ENCODE data around the gene POLD3. TPM values are rescaled to one million over a fixed set of nuclear protein-coding genes. Genes with fewer than 3 reads are reported as not detected.

The POLD3 gene
- total RNA-seq, 2 experiments from 2014 or later = 4.6 to 5.2 TPM

- Histone ChIP-seq H3K4me1 (ENCODE audit: insufficient read depth, low read length) (no peaks in the 10 kb centered on the region), H3K27ac (ENCODE audit: low read depth in 1 of 2, low read length in 2 of 2) (no peak overlapping the region), H3K9me3 (ENCODE audit: control insufficient read depth in 1 of 2, insufficient read depth in 1 of 2, low read length in 2 of 2) (no peaks in the 10 kb centered on the region), H3K36me3 (ENCODE audit: insufficient read depth, low read length) (no peaks in the 10 kb centered on the region), H3K27me3 (ENCODE audit: control insufficient read depth in 1 of 2, insufficient read depth in 2 of 2, low read length in 2 of 2) (no peaks in the 10 kb centered on the region), H3K4me3 (ENCODE audit: low read length) (no peak overlapping the region)
- DNase-seq (no peak), ATAC-seq (ENCODE audit: poor library complexity) (no peak)
- intact Hi-C loops (cut with DNase I, micrococcal nuclease) = no loop called here
- H3K4me1 Mint-ChIP-seq (ENCODE audit: low read depth) = no peaks in the 10 kb centered on the region
- no peaks in the 10 kb centered on the region for H3K9me3 Mint-ChIP-seq
- H3K27me3 Mint-ChIP-seq = peaks cover 8% of the 10 kb centered on the region
- CTCF ChIA-PET = no interaction called here
- no peaks in the 10 kb centered on the region for H3K36me3 Mint-ChIP-seq (ENCODE audit: low read depth)
- no peak for TF ChIP-seq CTCF (IDR thresholded peaks at IDR 0.05)
- no peak overlapping the region for H3K27ac Mint-ChIP-seq
- POLR2A ChIA-PET = no interaction called here
- no peak overlapping the region for H3K4me3 Mint-ChIP-seq
Measured at GRCh38 chr11:74577181-74577580, 15.2 kb upstream of the POLD3 start.

- Mint-ChIP-seq H3K4me3 (no peak overlapping the region), H3K27me3 (peaks cover 4% of the 10 kb centered on the region), H3K36me3 (ENCODE audit: low read depth) (no peaks in the 10 kb centered on the region), H3K9me3 (no peaks in the 10 kb centered on the region), H3K27ac (no peak overlapping the region), H3K4me1 (ENCODE audit: low read depth) (no peaks in the 10 kb centered on the region)
- TF ChIP-seq CTCF (IDR thresholded peaks at IDR 0.05) = no peak
- intact Hi-C loops (cut with DNase I, micrococcal nuclease) = no loop called here
- Histone ChIP-seq H3K4me3 (ENCODE audit: low read length) (no peak overlapping the region), H3K27me3 (ENCODE audit: control insufficient read depth in 1 of 2, insufficient read depth in 2 of 2, low read length in 2 of 2) (no peaks in the 10 kb centered on the region), H3K27ac (ENCODE audit: low read depth in 1 of 2, low read length in 2 of 2) (no peak overlapping the region), H3K4me1 (ENCODE audit: insufficient read depth, low read length) (no peaks in the 10 kb centered on the region), H3K9me3 (ENCODE audit: control insufficient read depth in 1 of 2, insufficient read depth in 1 of 2, low read length in 2 of 2) (no peaks in the 10 kb centered on the region), H3K36me3 (ENCODE audit: insufficient read depth, low read length) (no peaks in the 10 kb centered on the region)
- ChIA-PET POLR2A (no interaction called here), CTCF (no interaction called here)
- no peak for DNase-seq
- no peak for ATAC-seq (ENCODE audit: poor library complexity)
Measured at GRCh38 chr11:74577624-74578396, 14.6 kb upstream of the POLD3 start.

- no peaks in the 10 kb centered on the region for H3K4me1 Mint-ChIP-seq (ENCODE audit: low read depth)
- ChIA-PET POLR2A (no interaction called here), CTCF (no interaction called here)
- no peaks in the 10 kb centered on the region for H3K9me3 ChIP-seq (ENCODE audit: control insufficient read depth in 1 of 2, insufficient read depth in 1 of 2, low read length in 2 of 2)
- no peak overlapping the region for H3K4me3 ChIP-seq (ENCODE audit: low read length)
- no peak for DNase-seq
- ATAC-seq (ENCODE audit: poor library complexity) = no peak
- H3K36me3 Mint-ChIP-seq (ENCODE audit: low read depth) = no peaks in the 10 kb centered on the region
- no peak overlapping the region for H3K4me3 Mint-ChIP-seq
- H3K27ac Mint-ChIP-seq = no peak overlapping the region
- intact Hi-C loops (cut with DNase I, micrococcal nuclease) = no loop called here
- no peak overlapping the region for H3K27ac ChIP-seq (ENCODE audit: low read depth in 1 of 2, low read length in 2 of 2)
- H3K4me1 ChIP-seq (ENCODE audit: insufficient read depth, low read length) = no peaks in the 10 kb centered on the region
- H3K36me3 ChIP-seq (ENCODE audit: insufficient read depth, low read length) = no peaks in the 10 kb centered on the region
- H3K9me3 Mint-ChIP-seq = no peaks in the 10 kb centered on the region
- no peaks in the 10 kb centered on the region for H3K27me3 Mint-ChIP-seq
- no peak for TF ChIP-seq CTCF (IDR thresholded peaks at IDR 0.05)
- no peaks in the 10 kb centered on the region for H3K27me3 ChIP-seq (ENCODE audit: control insufficient read depth in 1 of 2, insufficient read depth in 2 of 2, low read length in 2 of 2)
Measured at GRCh38 chr11:74579577-74580270, 12.7 kb upstream of the POLD3 start.
